Fibroblast of lung (primary cell): Measurements from ENCODE around the gene SYT7.

ENCODE experiments used
- EZH2 ChIP-seq: IDR thresholded peaks from 2 replicates; pipeline ENCODE4 v1.5.1; 2012; ENCODE audit warnings: low read length, control low read depth, mild to moderate bottlenecking; ENCODE audit errors: missing control alignments
- TF ChIP-seq, protein P1 (sequence below), 2 donors: IDR thresholded peaks in 1 of 2; conservative IDR thresholded peaks in 1 of 2; 1 replicate in 1 of 2; 2 replicates in 1 of 2; pipeline ENCODE4 v1.5.1; 2011 to 2012; ENCODE audit warnings: low read length in 2 of 2, control low read depth in 1 of 2, inconsistent platforms in 1 of 2, low read depth in 1 of 2, mild to moderate bottlenecking in 1 of 2

DNA sequence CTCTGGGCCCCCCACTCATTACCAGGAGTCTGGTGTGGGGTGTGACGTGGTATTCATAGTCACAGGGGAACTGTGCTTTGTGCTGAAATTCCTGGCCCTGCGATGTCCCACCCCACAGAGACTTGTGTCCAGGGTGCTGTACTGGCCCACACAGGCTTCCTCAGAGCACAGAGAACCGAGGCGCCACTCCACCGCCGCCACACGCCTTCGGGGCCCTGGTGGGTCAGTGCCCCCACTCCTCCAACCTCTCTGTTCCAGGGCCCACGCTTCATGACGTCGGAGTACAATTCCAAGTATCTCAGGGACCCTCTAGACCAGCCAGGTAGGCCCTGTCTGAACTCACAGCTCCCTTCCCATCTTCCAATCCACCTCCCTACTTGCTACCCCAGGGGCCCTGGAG, 95.8 kb downstream of the SYT7 start:
- TF ChIP-seq, protein P1, sequence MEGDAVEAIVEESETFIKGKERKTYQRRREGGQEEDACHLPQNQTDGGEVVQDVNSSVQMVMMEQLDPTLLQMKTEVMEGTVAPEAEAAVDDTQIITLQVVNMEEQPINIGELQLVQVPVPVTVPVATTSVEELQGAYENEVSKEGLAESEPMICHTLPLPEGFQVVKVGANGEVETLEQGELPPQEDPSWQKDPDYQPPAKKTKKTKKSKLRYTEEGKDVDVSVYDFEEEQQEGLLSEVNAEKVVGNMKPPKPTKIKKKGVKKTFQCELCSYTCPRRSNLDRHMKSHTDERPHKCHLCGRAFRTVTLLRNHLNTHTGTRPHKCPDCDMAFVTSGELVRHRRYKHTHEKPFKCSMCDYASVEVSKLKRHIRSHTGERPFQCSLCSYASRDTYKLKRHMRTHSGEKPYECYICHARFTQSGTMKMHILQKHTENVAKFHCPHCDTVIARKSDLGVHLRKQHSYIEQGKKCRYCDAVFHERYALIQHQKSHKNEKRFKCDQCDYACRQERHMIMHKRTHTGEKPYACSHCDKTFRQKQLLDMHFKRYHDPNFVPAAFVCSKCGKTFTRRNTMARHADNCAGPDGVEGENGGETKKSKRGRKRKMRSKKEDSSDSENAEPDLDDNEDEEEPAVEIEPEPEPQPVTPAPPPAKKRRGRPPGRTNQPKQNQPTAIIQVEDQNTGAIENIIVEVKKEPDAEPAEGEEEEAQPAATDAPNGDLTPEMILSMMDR (conservative IDR thresholded peaks at IDR 0.05 in 1 of 2, IDR thresholded peaks at IDR 0.05 in 1 of 2; ENCODE audit: low read depth in 1 of 2, low read length in 2 of 2) = no peak
- TF ChIP-seq EZH2 = no peak
